Psoas muscle (tissue), 8 donors: ENCODE data around the gene PCDH18. TPM values are rescaled to one million over a fixed set of nuclear protein-coding genes. Genes with fewer than 3 reads are reported as not detected.
A peak's percentile ranks its signal among the peaks of the same experiment; 100 is the strongest.

ENCODE experiments used
- ATAC-seq, 4 donors: fragments of 200-7000 bp; cut with Tn5 transposase; one replicate each; pipeline ENCODE4 v1.9.1; 2020; ENCODE audit warnings: moderate library complexity in 3 of 4, mild to moderate bottlenecking in 2 of 4
- DNase-seq, 2 donors: peaks; one replicate each; pipeline ENCODE4 v3.0.0-alpha.2; 2020
- H3K27ac ChIP-seq: fragments of 200-600 bp; one replicate; pipeline ENCODE4 v1.8.0; 2022
- H3K27me3 ChIP-seq, 3 donors: fragments of 200-600 bp in 1 of 3; one replicate each; pipeline versions ENCODE4 v1.6.1 to v1.8.0; 2013 to 2022; ENCODE audit warnings: low read length in 2 of 3, mild to moderate bottlenecking in 2 of 3, moderate library complexity in 1 of 3; ENCODE audit not compliant: insufficient read depth in 3 of 3
- H3K36me3 ChIP-seq, 2 donors: fragments of 200-600 bp in 1 of 2; one replicate each; pipeline versions ENCODE4 v1.6.1 to v1.8.0; 2013 to 2022; ENCODE audit warnings: low read depth in 1 of 2, mild to moderate bottlenecking in 1 of 2, moderate library complexity in 1 of 2; ENCODE audit not compliant: insufficient read depth in 1 of 2
- H3K4me1 ChIP-seq: fragments of 200-600 bp; one replicate; pipeline ENCODE4 v1.8.0; 2022
- H3K4me3 ChIP-seq: fragments of 200-600 bp; one replicate; pipeline ENCODE4 v1.8.0; 2022; ENCODE audit warnings: mild to moderate bottlenecking
- H3K9me3 ChIP-seq: fragments of 200-600 bp; one replicate; pipeline ENCODE4 v1.8.0; 2022
- CTCF ChIP-seq: fragments of 200-600 bp; IDR thresholded peaks from one replicate; pipeline ENCODE4 v1.8.0; 2022; ENCODE audit warnings: antibody characterized with exemption
- WGBS, 3 donors: extraction: QIAGEN DNeasy Blood & Tissue Kit; methylation state at CpG; one replicate each; pipeline versions ENCODE4 v1.1.6 to v1.1.7; 2013; 5-methylcytosine and 5-hydroxymethylcytosine counted together
- intact Hi-C, 2 donors: fragments of 100-400 bp; cut with DNase I; formaldehyde crosslinking; loops; one replicate each; pipeline versions ENCODE4 v1.11.0 to v1.14.2; 2022
- polyA plus RNA-seq, 3 donors: library from polyadenylated mRNA; stranded (reverse); fragments of 200-250 nt; gene quantifications; one replicate each; pipeline ENCODE4 v1.2.3, GENCODE V29; 2013
- total RNA-seq, 4 donors: library from RNA; stranded (reverse); fragmentation: NEBNext Ultra II Directional in 2 of 4; extraction: Animal tissue kit (Norgen Biotek cat#: 25700) in 2 of 4; gene quantifications; one replicate each; pipeline versions ENCODE4 v1.2.1 to v1.2.4, GENCODE V29; 2021 to 2023
- donor health status: healthy with polysubstance abuse.
- donor health status: DM: no; HTN: no; CAD: no; lungs with moderate emphysema.
- donor health status: Bipolar disorder and iron deficiency.
- donor health status: healthy.
- donor health status: DM: yes; HTN: yes; CAD: no.
- donor health status: DM: no; HTN: no; CAD: no.
- donor health status: DM: no; HTN: no; CAD: no.
- donor health status: DM: yes; HTN: yes; CAD: no.

PCDH18 gene
- total and polyA plus RNA-seq, 7 donors: 0.92 to 8.8 (median 2.8) TPM

- H3K4me1 ChIP-seq: peaks cover 4% of the 10 kb centered on the region
- H3K9me3 ChIP-seq: no peaks in the 10 kb centered on the region
- no peak for ATAC-seq
- H3K27me3 ChIP-seq: peaks cover 0 to 19% (median 4%) of the 10 kb centered on the region in 3 donors
- no peak for DNase-seq
- WGBS, 3 donors: 8 to 27% (median 14%) methylated on average over 3 of the region's 3 CpGs
- intact Hi-C loops: no loop called here
- H3K27ac ChIP-seq: peak overlapping the region; percentile 57
- H3K4me3 ChIP-seq: peak overlapping the region; percentile 65
- H3K36me3 ChIP-seq: no peaks in the 10 kb centered on the region
- no peak for TF ChIP-seq CTCF
These were observed 559 bp upstream of the PCDH18 start for GRCh38 chr4:137532869-137533236.

- intact Hi-C loops: no loop called here
- TF ChIP-seq CTCF: no peak
- peak overlapping the region; percentile 43 for H3K27ac ChIP-seq
- H3K27me3 ChIP-seq: peaks cover 0 to 19% (median 4%) of the 10 kb centered on the region in 3 donors
- DNase-seq (no peak), ATAC-seq (peak in 2 of 4 donors; percentile 11 to 47)
- H3K36me3 ChIP-seq: no peaks in the 10 kb centered on the region
- no peaks in the 10 kb centered on the region for H3K9me3 ChIP-seq
- peak overlapping the region; percentile 65 for H3K4me3 ChIP-seq
- WGBS, 3 donors: 6 to 11% (median 9%) methylated on average over 13 of the region's 13 CpGs
- H3K4me1 ChIP-seq: peaks cover 4% of the 10 kb centered on the region
These were observed 917 bp downstream of the PCDH18 start for GRCh38 chr4:137531168-137531985.

- 63 to 77% (median 74%) methylated on average over 7 of the region's 7 CpGs for WGBS, 3 donors
- DNase-seq: no peak
- Histone ChIP-seq H3K36me3 (no peaks in the 10 kb centered on the region), H3K27me3 (peaks cover 0 to 19% (median 4%) of the 10 kb centered on the region in 3 donors), H3K4me1 (peaks cover 4% of the 10 kb centered on the region), H3K9me3 (no peaks in the 10 kb centered on the region), H3K27ac (no peak overlapping the region), H3K4me3 (peak overlapping the region; percentile 65)
- intact Hi-C loops: no loop called here
- no peak for TF ChIP-seq CTCF
- no peak for ATAC-seq
These were observed 2.1 kb downstream of the PCDH18 start for GRCh38 chr4:137530176-137530575.

- ATAC-seq (no peak), DNase-seq (no peak)
- TF ChIP-seq CTCF: no peak
- Histone ChIP-seq H3K36me3 (no peaks in the 10 kb centered on the region), H3K4me3 (peak overlapping the region; percentile 65), H3K27me3 (peaks cover 0 to 19% (median 4%) of the 10 kb centered on the region in 3 donors), H3K27ac (no peak overlapping the region), H3K9me3 (no peaks in the 10 kb centered on the region), H3K4me1 (peaks cover 4% of the 10 kb centered on the region)
- WGBS, 3 donors: 33 to 41% (median 38%) methylated on average over 5 of the region's 5 CpGs
- intact Hi-C loops: no loop called here
These were observed 2.9 kb downstream of the PCDH18 start for GRCh38 chr4:137529432-137529831.
